HG03520 (cell line): Measurements from ENCODE around the gene HNRNPLL.
"Not testable (repeated sequence)": the region's sequence is repeated elsewhere in the genome, so short reads cannot be mapped to it uniquely, and the experiment has no call there.

ENCODE experiments used
- ATAC-seq: cut with Tn5 transposase; IDR thresholded peaks from one replicate; pipeline ENCODE4 v1.9.1; 2021; ENCODE audit warnings: mild to moderate bottlenecking, moderate library complexity; ENCODE audit not compliant: unreplicated experiment

HNRNPLL gene

DNA sequence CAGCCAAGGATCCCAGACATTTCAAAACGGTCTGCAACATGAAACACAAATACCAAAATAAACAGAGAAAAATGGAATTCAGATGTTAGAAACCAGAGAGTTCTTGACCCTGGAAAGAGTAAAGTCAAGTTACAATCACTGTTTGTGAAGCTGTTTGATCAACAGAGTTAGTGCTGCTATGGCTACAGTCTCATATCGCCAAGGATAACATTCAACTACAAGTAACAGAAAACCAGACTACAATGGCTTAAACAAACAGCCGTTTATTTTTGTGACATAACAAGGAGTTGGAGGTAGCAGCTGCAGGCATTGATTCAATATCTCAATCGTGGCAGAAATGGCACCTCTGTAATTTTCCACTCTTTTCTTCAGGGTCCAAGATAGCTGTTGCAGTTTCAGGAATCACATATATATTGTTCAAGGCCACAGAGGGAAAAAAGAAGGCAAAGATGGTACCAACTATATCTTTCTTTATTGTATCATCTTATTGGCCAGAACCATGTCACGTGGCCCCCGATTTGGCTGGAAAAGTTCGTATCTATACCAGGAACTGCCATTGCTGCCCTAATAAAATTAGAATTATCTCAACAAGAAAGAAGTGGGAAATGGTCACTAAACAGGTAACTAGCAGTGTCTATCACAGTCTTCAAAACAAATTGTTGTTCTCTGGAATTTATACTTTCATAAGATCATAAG is 17.7 kb upstream of the HNRNPLL start:
- ATAC-seq, result no peak

DNA sequence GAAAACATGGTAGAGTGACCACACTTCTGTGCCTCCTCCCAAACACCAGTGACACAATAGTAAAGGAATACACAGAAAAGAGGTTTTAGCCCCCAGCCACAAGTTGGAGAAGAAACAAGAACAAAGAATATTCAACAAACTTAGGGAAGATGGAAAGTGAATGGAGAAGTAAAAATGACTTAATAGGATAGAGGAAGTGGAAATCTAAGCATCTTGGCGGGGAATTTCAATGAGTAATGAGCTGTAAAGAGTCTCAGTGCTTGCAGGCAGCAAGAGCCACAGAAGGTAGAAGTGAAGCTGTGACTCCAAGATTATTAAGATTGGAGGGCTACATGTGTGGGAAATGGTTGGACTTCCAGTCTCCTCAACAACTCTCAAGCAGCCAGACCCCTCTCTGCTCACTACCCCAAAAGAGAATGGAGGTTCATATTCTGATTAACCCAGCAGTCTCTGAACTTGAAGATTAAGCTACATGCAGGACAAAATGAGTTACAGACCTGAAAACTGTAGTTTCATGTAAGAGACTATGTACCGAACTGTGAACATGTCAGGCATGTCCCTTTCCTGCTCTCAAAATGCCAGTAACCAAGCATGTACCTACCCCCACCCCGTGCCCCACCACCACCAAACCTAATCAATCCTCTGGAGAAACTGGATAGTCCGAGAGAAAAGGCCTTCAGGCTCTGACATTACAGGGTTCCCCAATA is 16.9 kb upstream of the HNRNPLL start:
- ATAC-seq, result no peak

DNA sequence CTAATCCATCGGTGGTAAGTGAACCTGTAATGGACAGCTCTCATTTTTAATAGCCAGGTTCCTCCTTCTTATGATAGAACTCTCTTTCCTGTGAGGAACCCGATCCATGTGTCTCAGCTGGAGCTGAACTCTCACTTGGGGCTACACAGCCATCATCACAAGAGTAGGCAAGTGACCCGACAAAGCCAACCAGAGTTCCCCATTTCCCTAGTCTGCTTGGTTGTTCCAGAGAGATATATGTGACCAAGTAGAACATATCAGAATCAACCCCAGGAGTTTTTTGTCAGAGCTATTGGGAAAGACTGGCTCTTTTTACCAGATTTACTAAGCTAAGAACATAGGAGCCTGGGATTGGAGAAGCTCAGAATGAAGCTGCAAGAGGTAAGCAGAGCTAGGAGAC is 14.6 kb upstream of the HNRNPLL start:
- no peak for ATAC-seq

- no peak for ATAC-seq
Observed at GRCh38 chr2:38615237-38615636, 12.5 kb upstream of the HNRNPLL start.

- no peak for ATAC-seq
Observed at GRCh38 chr2:38613849-38614213, 11.1 kb upstream of the HNRNPLL start.

GRCh38 chr2:38613126-38613848 is 10.6 kb upstream of the HNRNPLL start:
- ATAC-seq, result no peak

- peak; percentile 73 for ATAC-seq
Observed at GRCh38 chr2:38610851-38611801, 8.4 kb upstream of the HNRNPLL start.

- ATAC-seq, result not testable (repeated sequence)
Observed at GRCh38 chr2:38609246-38609645, 6.5 kb upstream of the HNRNPLL start.

DNA sequence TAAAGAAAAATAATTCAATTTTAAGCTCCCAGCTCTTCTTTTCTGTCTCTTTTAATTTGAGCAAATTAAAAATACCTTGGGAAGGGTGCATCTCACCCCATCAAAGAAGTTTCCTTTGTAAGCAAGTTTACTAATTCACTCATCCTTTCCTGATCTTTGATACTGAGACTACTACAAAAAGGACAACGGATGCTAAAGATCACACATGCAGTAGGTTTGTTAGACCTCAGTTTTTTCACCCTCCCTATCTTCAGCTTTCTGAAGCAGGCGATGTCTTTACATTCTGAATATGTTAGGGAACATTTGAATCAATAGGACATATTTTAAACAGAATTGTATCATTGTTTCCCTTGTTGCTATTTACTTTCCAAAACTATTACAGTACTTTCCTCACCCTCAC is 6.0 kb upstream of the HNRNPLL start:
- no peak for ATAC-seq

DNA sequence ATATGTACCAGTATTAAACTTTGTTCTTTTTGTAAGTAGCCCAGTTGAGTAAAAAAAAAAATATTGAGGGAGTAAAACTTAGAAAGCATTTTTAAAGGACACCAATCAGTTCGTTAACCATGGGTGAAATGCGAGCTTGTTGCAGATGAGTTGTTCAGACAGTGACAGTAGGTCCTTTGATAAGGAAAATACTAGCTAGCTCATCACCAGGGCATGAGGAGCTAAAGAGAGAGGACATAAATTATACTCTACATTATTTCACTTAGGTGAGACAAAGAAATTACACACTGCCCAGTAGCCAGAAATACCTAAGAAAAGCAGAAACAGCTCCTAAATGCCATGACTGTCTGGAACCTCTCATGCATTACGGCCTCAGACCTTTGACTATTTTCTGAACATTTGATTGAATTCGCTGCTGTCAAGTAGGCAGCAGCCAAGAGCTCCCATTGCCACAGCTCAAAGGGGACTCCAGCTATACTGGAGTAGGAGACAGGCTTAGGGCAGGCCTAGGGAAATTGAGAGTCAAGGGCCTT is 2.6 kb upstream of the HNRNPLL start:
- no peak for ATAC-seq

DNA sequence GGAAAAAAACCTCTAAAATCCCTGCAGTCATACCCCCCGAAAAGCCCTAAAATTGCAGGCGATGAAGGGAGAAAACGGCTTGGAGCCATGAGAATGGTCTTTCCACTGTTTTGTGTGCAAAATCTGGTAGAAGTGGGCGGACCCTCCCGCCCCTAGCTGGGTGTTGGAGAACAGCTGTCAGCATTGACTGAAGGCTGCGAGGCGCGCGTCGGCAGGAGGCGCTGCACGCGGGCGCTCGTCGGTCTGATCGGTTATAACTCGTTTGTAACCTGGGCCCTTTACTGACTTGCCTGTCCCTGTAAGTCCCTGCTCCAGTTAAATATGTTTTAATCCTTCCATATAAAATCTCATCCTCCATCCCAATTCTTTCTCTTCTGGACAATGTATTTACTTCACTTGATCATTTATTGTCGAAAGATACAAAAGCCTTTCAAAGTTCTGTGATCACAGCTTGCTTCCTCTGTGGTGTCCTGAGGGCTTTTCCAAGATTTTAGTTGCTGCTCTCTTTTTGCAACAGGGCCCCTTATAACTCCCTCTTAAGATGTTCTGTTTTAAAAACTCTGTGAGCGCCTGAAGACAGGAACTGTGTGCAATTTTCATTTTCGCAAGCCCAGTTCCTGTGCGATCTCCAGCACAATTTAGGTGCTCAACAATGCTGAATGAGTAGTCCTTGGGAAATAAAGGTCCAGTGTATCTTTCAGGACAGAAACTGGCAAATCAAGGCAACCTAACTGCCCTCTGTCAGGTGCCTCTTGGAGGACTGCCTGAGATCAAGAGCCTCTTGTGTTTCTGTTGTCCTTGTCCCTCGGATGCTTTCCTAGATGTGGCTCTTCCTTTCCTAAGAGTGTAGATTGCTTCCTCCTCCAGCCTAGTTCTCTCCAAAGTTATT is 918 bp upstream of the HNRNPLL start:
- ATAC-seq, result peak; percentile 43

GRCh38 chr2:38602136-38602731 is 494 bp downstream of the HNRNPLL start:
- peak; percentile 28 for ATAC-seq

DNA sequence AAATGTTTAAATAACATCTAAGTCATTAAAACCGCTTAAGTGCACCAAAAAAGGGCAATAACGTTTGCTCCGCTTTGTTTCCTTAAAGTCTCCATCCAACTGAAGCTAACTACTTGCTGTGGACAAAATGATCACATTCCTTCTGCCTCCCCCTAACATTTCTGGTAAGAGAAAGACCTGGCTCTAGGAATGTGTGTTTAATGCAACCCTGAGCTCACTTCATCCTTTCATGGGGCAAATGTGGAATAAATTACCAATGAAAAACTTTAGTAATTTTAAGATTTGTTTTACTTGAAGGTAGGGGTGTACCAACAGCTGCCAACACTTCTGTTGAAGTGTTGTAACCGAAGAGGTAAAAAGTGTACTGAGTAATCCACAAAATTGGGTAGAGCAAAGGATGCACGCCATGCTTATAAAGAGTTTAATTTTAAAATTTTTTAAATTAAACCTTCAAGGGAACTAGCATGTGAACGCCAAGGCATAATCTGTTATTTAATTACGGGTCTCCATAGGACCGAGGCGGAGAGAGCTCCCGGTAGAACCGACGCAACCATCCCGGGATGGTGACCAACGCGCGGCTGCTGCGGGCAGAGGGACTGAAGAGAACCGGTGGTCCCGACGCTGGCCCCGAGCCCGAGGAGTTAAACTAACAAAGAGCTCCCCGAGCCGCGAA is 1.1 kb downstream of the HNRNPLL start:
- ATAC-seq, result no peak

DNA sequence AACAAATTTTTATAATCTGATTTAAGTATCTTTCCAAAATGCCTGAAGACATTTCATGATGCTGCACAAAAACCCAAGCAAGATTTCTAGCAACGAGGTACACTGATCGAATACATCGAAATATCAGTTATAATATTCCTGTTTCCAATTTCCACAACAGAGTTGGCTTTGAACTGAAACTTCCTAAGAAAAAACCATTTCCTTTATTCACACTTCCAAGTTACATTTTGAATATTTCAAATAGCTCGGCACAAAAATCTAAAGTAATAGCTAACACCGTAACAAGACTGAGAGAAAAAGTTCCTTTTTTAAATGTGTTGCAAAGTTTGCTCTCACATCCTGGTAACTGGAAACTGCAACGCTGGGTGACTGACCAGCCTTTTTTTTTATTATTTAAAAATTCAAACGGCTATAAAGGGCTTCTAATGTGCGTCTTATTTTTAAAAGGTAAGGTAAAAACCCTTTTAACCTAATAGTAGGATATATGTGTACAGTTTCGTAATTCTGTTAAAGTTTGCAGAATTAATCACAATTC is 1.7 kb downstream of the HNRNPLL start:
- ATAC-seq, result no peak

- no peak for ATAC-seq
Observed at GRCh38 chr2:38600242-38600891, 2.4 kb downstream of the HNRNPLL start.

- ATAC-seq, result no peak
Observed at GRCh38 chr2:38599706-38600105, 3.0 kb downstream of the HNRNPLL start.

DNA sequence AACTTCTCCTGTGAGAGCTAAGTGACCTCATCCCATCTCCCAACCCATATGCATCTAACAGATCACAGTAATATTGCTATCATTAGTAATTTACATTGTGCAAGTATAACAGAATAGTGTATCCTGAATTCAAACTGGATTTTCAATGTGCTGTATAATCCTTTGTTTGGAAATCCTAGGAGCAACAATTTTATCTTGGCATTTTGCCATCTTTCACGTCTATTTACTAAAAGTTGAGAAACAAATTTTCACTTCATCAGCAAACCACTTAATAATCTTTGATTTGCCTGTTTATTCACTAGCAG is 3.8 kb downstream of the HNRNPLL start:
- ATAC-seq, result no peak
